ENCODE results near the gene SLAIN2.

DNA sequence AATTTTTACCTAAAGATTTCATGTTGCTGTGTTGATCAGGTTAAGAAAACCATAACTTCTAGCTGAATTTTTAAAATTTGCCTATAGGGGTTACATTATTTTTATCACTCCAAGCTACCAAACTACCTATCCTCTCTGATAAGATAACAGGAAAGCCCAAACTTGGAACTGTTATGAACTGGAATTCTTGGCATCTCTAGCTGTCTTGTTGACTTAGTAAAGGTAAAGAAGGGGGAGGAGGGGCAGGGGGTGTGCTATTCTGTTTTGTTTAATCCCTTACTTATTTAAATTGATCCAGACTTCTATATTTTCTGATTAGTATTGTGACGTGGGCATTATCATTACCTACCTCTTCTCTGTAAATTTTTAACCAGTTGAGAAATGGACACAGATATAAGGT lies 54.7 kb downstream of the SLAIN2 start:
- TF ChIP-seq POLR2AphosphoS5 (IDR thresholded peaks at IDR 0.05; ENCODE audit: low read depth, low read length) (no peak), TAF1 (IDR thresholded peaks at IDR 0.05; ENCODE audit: borderline replicate concordance, insufficient read depth, low read length) (no peak), REST (IDR thresholded peaks at IDR 0.05; ENCODE audit: insufficient read depth in 1 of 2, low read depth in 2 of 2, low read length in 2 of 2) (no peak), SIN3A (IDR thresholded peaks at IDR 0.05; ENCODE audit: borderline replicate concordance, insufficient read depth, low read length) (no peak), FOXP2 (optimal IDR thresholded peaks at IDR 0.05; ENCODE audit: borderline replicate concordance, extremely low read depth, extremely low read length, insufficient read depth) (no peak)

All from PFSK-1 (cell line).